ENCODE results near the gene PIAS2. TPM values are rescaled to one million over a fixed set of nuclear protein-coding genes. Genes with fewer than 3 reads are reported as not detected.

Gene PIAS2
- total and polyA plus RNA-seq, 4 donors, result 5.6 to 17.2 (median 9.2) TPM

- no peaks in the 10 kb centered on the region for H3K9me3 ChIP-seq (ENCODE audit: control insufficient read depth in 4 of 4, low read length in 3 of 4)
- H3K4me1 ChIP-seq (ENCODE audit: control insufficient read depth in 4 of 4, insufficient read depth in 4 of 4, low read length in 3 of 4), result peaks cover 0 to 3% (median 0%) of the 10 kb centered on the region in 4 donors
- H3K4me3 ChIP-seq (ENCODE audit: low read depth in 1 of 3, low read length in 3 of 3), result no peak overlapping the region
- H3K9ac ChIP-seq (ENCODE audit: low read depth in 1 of 2, low read length in 2 of 2), result no peak overlapping the region
- no peak for TF ChIP-seq ZBTB33 (IDR thresholded peaks at IDR 0.05)
- no peak for TF ChIP-seq ATF3 (IDR thresholded peaks at IDR 0.05)
- no peak for TF ChIP-seq REST (IDR thresholded peaks at IDR 0.05)
- TF ChIP-seq YY1 (IDR thresholded peaks at IDR 0.05), result no peak
- no peak for TF ChIP-seq EGR1 (IDR thresholded peaks at IDR 0.05; ENCODE audit: low read depth in 2 of 2)
- TF ChIP-seq GABPA (IDR thresholded peaks at IDR 0.05 in 1 of 2, conservative IDR thresholded peaks at IDR 0.05 in 1 of 2), result no peak
- no peak for TF ChIP-seq TAF1 (conservative IDR thresholded peaks at IDR 0.05)
- TF ChIP-seq FOXA1 (IDR thresholded peaks at IDR 0.05), result no peak
- H3K27me3 ChIP-seq (ENCODE audit: control insufficient read depth in 4 of 4, insufficient read depth in 4 of 4, low read length in 3 of 4), result no peaks in the 10 kb centered on the region
- H3K27ac ChIP-seq (ENCODE audit: low read depth in 1 of 2, low read length in 2 of 2), result no peak overlapping the region
- H3K36me3 ChIP-seq (ENCODE audit: control insufficient read depth in 4 of 4, insufficient read depth in 3 of 4, low read depth in 1 of 4, low read length in 3 of 4), result no peaks in the 10 kb centered on the region
- no peak for DNase-seq (ENCODE audit: low spot score)
- 84% methylated on average over 2 of the region's 2 CpGs for WGBS
These were observed 17.9 kb downstream of the PIAS2 start for GRCh38 chr18:46899274-46899948.

- H3K9ac ChIP-seq (ENCODE audit: low read depth in 1 of 2, low read length in 2 of 2), result no peak overlapping the region
- no peaks in the 10 kb centered on the region for H3K9me3 ChIP-seq (ENCODE audit: control insufficient read depth in 4 of 4, low read length in 3 of 4)
- H3K4me3 ChIP-seq (ENCODE audit: low read depth in 1 of 3, low read length in 3 of 3), result no peak overlapping the region
- no peak for DNase-seq (ENCODE audit: low spot score)
- no peak overlapping the region for H3K27ac ChIP-seq (ENCODE audit: low read depth in 1 of 2, low read length in 2 of 2)
- H3K27me3 ChIP-seq (ENCODE audit: control insufficient read depth in 4 of 4, insufficient read depth in 4 of 4, low read length in 3 of 4), result no peaks in the 10 kb centered on the region
- TF ChIP-seq FOXA2 (IDR thresholded peaks at IDR 0.05), result no peak
- TF ChIP-seq MAX (IDR thresholded peaks at IDR 0.05), result no peak
- TF ChIP-seq HNF4A (conservative IDR thresholded peaks at IDR 0.05), result no peak
- no peak for TF ChIP-seq CTCF (IDR thresholded peaks at IDR 0.05; ENCODE audit: low read depth, low read length, missing input control)
- no peak for TF ChIP-seq SP1 (IDR thresholded peaks at IDR 0.05)
- no peak for TF ChIP-seq ATF3 (IDR thresholded peaks at IDR 0.05)
- no peak for TF ChIP-seq EGR1 (IDR thresholded peaks at IDR 0.05; ENCODE audit: low read depth in 2 of 2)
- TF ChIP-seq RXRA (IDR thresholded peaks at IDR 0.05), result no peak
- no peak for TF ChIP-seq NR2F2 (IDR thresholded peaks at IDR 0.05)
- TF ChIP-seq ZBTB33 (IDR thresholded peaks at IDR 0.05), result no peak
- no peak for TF ChIP-seq HNF4G (IDR thresholded peaks at IDR 0.05)
- peaks cover 0 to 13% (median 5%) of the 10 kb centered on the region in 4 donors for H3K36me3 ChIP-seq (ENCODE audit: control insufficient read depth in 4 of 4, insufficient read depth in 3 of 4, low read depth in 1 of 4, low read length in 3 of 4)
- over 99% methylated on average over 2 of the region's 2 CpGs for WGBS
- peaks cover 0 to 5% (median 0%) of the 10 kb centered on the region in 4 donors for H3K4me1 ChIP-seq (ENCODE audit: control insufficient read depth in 4 of 4, insufficient read depth in 4 of 4, low read length in 3 of 4)
These were observed 23.2 kb downstream of the PIAS2 start for GRCh38 chr18:46894124-46894523.

Measured in liver (tissue), 9 donors.